ENCODE measurements around the gene RALGPS1.

RALGPS1 gene

DNA sequence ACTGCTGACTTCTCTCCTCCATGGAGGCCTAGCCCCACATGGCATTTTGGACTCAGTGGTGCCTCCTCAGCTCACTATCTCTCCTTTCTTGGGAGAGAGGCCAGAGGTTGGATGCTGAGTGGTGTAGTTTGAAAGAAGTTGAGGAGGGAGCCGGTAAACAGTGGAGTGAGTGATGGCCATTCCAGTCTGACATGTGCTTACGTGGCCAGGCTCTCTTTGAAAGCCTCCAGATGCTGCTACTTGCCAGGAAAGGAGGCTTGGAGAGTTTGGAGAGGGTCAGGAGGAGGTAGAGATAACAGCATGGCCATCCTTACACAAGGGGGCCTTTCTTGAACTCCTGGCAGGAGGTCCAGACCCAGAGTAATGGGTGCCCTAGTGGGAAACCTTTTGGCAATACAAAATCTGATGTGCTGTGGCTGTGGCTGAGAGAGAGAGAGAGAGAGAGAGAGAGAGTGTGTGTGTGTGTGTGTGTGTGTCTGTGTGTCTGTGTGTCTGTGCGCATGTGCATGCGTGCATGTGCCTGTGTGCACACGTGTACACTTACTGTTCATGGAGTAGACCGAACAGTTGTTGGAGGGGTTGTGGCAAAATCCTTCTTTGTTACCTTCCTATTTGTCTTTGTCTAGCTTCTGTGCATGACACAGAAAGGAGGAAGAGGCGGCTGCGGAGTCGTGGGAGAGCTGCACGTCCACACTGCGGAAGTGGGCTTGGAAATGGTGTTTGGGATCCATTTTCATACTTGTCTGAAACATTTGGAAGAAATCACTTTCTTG is 37.8 kb downstream of the RALGPS1 start:
- Histone ChIP-seq H3K79me2 (ENCODE audit: low read length) (no peaks in the 10 kb centered on the region), H3K4me3 (ENCODE audit: low read length) (no peak overlapping the region), H3K9me3 (ENCODE audit: insufficient read depth, low read length) (no peaks in the 10 kb centered on the region), H3K4me1 (ENCODE audit: low read length) (no peaks in the 10 kb centered on the region), H2AFZ (ENCODE audit: low read depth, low read length) (no peak overlapping the region), H3K27me3 (ENCODE audit: low read depth, low read length) (no peaks in the 10 kb centered on the region), H3K4me2 (ENCODE audit: low read length) (no peak overlapping the region), H3K36me3 (replicated peaks; ENCODE audit: low read depth, low read length) (no peaks in the 10 kb centered on the region), H3K27ac (ENCODE audit: low read length) (no peak overlapping the region), H4K20me1 (ENCODE audit: insufficient read depth, low read length) (no peaks in the 10 kb centered on the region), H3K9ac (ENCODE audit: low read length) (no peak overlapping the region)
- TF ChIP-seq CTCF (IDR thresholded peaks at IDR 0.05; ENCODE audit: low read depth, low read length) (no peak), EZH2phosphoT487 (IDR thresholded peaks at IDR 0.05; ENCODE audit: low read depth) (no peak)

DNA sequence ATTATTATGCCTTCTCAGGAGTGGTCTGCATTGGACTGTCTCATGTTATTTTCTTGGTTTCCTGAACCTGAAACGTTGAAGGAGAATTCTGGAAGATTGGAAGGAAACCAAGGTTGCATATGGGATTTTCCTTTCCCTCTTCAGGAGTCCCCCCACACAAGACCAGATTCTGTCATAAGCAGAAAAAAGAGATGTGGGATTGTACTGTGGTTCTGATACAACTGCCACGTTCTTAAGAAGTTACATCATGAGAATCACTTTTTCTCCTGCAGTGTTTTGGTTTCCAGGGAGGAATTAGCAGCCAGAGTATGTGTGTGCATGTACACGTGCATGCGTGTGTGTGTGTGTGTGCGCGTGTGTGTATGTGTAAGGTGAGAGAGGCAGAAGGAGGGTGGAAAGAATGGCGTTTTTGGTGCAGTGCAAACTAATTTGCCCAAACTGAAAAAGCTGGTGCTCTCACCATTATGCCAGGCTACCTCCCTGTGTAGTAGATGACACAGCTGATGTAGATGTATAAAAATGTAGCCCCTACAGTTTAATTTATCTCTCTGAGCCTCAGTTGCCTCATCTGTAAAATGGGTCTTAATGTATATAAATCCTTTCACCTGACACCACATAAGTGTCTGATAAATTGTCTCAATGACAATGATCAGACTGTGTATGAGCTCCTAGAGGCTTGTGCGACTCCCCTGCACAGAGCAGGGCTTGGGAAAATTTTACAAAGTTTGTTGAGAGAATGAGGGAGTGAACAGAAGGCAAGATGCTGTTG is 38.6 kb downstream of the RALGPS1 start:
- Histone ChIP-seq H3K4me3 (ENCODE audit: low read length) (no peak overlapping the region), H3K79me2 (ENCODE audit: low read length) (no peaks in the 10 kb centered on the region), H2AFZ (ENCODE audit: low read depth, low read length) (no peak overlapping the region), H3K4me2 (ENCODE audit: low read length) (no peak overlapping the region), H3K9ac (ENCODE audit: low read length) (no peak overlapping the region), H3K36me3 (replicated peaks; ENCODE audit: low read depth, low read length) (no peaks in the 10 kb centered on the region), H3K27ac (ENCODE audit: low read length) (no peak overlapping the region), H3K4me1 (ENCODE audit: low read length) (no peaks in the 10 kb centered on the region), H3K27me3 (ENCODE audit: low read depth, low read length) (no peaks in the 10 kb centered on the region), H4K20me1 (ENCODE audit: insufficient read depth, low read length) (no peaks in the 10 kb centered on the region), H3K9me3 (ENCODE audit: insufficient read depth, low read length) (no peaks in the 10 kb centered on the region)
- TF ChIP-seq EZH2phosphoT487 (IDR thresholded peaks at IDR 0.05; ENCODE audit: low read depth) (no peak), CTCF (IDR thresholded peaks at IDR 0.05; ENCODE audit: low read depth, low read length) (no peak)

GRCh38 chr9:126955811-126956210 is 41.2 kb downstream of the RALGPS1 start:
- no peaks in the 10 kb centered on the region for H3K79me2 ChIP-seq (ENCODE audit: low read length)
- H3K27me3 ChIP-seq (ENCODE audit: low read depth, low read length), result no peaks in the 10 kb centered on the region
- no peaks in the 10 kb centered on the region for H3K36me3 ChIP-seq (replicated peaks; ENCODE audit: low read depth, low read length)
- no peak overlapping the region for H3K27ac ChIP-seq (ENCODE audit: low read length)
- no peaks in the 10 kb centered on the region for H3K4me1 ChIP-seq (ENCODE audit: low read length)
- H3K4me3 ChIP-seq (ENCODE audit: low read length), result no peak overlapping the region
- H3K9ac ChIP-seq (ENCODE audit: low read length), result no peak overlapping the region
- no peak overlapping the region for H2AFZ ChIP-seq (ENCODE audit: low read depth, low read length)
- H4K20me1 ChIP-seq (ENCODE audit: insufficient read depth, low read length), result no peaks in the 10 kb centered on the region
- H3K4me2 ChIP-seq (ENCODE audit: low read length), result no peak overlapping the region
- TF ChIP-seq CTCF (IDR thresholded peaks at IDR 0.05; ENCODE audit: low read depth, low read length) (no peak), EZH2phosphoT487 (IDR thresholded peaks at IDR 0.05; ENCODE audit: low read depth) (no peak)
- no peaks in the 10 kb centered on the region for H3K9me3 ChIP-seq (ENCODE audit: insufficient read depth, low read length)

- no peaks in the 10 kb centered on the region for H3K4me1 ChIP-seq (ENCODE audit: low read length)
- no peaks in the 10 kb centered on the region for H3K36me3 ChIP-seq (replicated peaks; ENCODE audit: low read depth, low read length)
- H3K27me3 ChIP-seq (ENCODE audit: low read depth, low read length), result no peaks in the 10 kb centered on the region
- H3K79me2 ChIP-seq (ENCODE audit: low read length), result no peaks in the 10 kb centered on the region
- no peaks in the 10 kb centered on the region for H4K20me1 ChIP-seq (ENCODE audit: insufficient read depth, low read length)
- H3K9me3 ChIP-seq (ENCODE audit: insufficient read depth, low read length), result no peaks in the 10 kb centered on the region
- TF ChIP-seq CTCF (IDR thresholded peaks at IDR 0.05; ENCODE audit: low read depth, low read length) (no peak), EZH2phosphoT487 (IDR thresholded peaks at IDR 0.05; ENCODE audit: low read depth) (no peak)
- no peak overlapping the region for H3K9ac ChIP-seq (ENCODE audit: low read length)
- no peak overlapping the region for H3K4me3 ChIP-seq (ENCODE audit: low read length)
- H2AFZ ChIP-seq (ENCODE audit: low read depth, low read length), result no peak overlapping the region
- H3K4me2 ChIP-seq (ENCODE audit: low read length), result no peak overlapping the region
- H3K27ac ChIP-seq (ENCODE audit: low read length), result no peak overlapping the region
Observed at GRCh38 chr9:126956917-126957686, 42.5 kb downstream of the RALGPS1 start.

All from OCI-LY3 (cell line).